GM08714 (cell line): ENCODE data around the gene SPACA1.

Source experiments
- H3K4me3 ChIP-seq: fragments of 200-500 bp; sonication (Bioruptor generic); 2 replicates; pipeline ENCODE4 v1.5.1; 2014; ENCODE audit warnings: mild to moderate bottlenecking, low read length, inconsistent platforms
- ZNF274 ChIP-seq: IDR thresholded peaks from 2 replicates; pipeline ENCODE4 v1.6.1; 2012; ENCODE audit warnings: mild to moderate bottlenecking, low read depth, low read length

Gene SPACA1

GRCh38 chr6:88050140-88050818 lies 2.6 kb downstream of the SPACA1 start:
- H3K4me3 ChIP-seq = no peak overlapping the region
- no peak for TF ChIP-seq ZNF274

DNA sequence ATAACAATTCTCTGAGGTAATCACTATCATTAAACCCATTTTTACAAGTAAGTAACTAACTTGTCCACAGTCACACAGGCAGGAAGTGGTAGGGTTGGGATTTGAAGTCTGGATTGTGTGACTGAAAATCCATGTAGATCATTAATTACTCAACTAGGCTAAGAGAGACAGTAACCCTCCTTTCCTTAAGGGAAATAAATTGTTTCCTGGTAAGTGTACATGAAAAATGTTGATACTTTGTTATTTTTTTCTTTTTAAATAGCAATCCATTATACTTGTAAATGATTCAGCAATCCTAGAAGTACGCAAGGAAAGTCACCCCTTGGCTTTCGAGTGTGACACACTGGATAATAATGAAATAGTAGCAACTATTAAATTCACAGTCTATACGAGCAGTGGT lies 11.6 kb downstream of the SPACA1 start:
- no peak for TF ChIP-seq ZNF274
- no peak overlapping the region for H3K4me3 ChIP-seq

- H3K4me3 ChIP-seq = no peak overlapping the region
- TF ChIP-seq ZNF274 = no peak
Measured at GRCh38 chr6:88062376-88062775, 14.7 kb downstream of the SPACA1 start.

GRCh38 chr6:88072462-88072861 lies 24.8 kb downstream of the SPACA1 start:
- TF ChIP-seq ZNF274 = no peak
- H3K4me3 ChIP-seq = no peak overlapping the region

DNA sequence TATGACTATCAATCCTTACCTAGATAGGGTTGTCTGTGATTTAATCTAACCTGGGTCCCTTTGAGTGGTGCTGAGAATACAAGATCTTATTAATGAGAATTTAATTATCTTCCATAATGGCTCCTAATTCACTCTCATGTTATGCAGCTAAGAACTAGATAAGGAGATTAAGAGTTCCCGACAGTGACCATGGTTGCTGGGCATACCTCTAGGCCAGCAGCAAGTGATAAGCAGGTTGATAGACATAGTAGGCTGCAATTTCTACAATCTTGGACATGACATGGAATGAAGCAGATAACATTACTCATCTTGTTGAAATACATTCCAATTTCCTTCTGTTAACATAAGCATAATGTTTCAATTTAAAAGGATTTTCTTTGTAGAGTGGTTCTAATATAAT lies 27.1 kb downstream of the SPACA1 start:
- H3K4me3 ChIP-seq = no peak overlapping the region
- TF ChIP-seq ZNF274 = no peak

GRCh38 chr6:88077305-88077704 lies 29.7 kb downstream of the SPACA1 start:
- H3K4me3 ChIP-seq = no peak overlapping the region
- TF ChIP-seq ZNF274 = no peak

- TF ChIP-seq ZNF274 = no peak
Measured at GRCh38 chr6:88086792-88087191, 39.2 kb downstream of the SPACA1 start.

DNA sequence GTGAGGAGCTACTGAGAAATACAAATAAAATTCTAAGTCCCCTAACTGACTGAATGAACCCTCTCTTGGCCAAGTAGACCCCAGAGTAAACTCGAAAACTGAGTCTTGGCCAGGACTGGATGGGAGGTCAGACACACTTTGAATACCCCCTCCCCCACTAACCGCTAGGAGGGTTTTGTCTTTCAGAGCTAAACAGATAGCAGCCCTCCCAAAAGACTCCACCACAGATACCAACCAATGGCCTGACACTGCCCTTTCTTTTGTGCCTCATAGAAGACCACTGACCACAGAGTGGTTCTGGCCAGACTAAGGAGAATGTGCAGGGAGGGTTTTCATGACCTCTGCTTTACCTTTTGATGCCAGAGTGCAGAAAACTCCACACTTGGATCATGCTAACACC lies 42.1 kb downstream of the SPACA1 start:
- no peak for TF ChIP-seq ZNF274

More at GRCh38 chr6:88086792-88087191, 39.2 kb downstream of the SPACA1 start:
- H3K4me3 ChIP-seq = no peak overlapping the region

DNA sequence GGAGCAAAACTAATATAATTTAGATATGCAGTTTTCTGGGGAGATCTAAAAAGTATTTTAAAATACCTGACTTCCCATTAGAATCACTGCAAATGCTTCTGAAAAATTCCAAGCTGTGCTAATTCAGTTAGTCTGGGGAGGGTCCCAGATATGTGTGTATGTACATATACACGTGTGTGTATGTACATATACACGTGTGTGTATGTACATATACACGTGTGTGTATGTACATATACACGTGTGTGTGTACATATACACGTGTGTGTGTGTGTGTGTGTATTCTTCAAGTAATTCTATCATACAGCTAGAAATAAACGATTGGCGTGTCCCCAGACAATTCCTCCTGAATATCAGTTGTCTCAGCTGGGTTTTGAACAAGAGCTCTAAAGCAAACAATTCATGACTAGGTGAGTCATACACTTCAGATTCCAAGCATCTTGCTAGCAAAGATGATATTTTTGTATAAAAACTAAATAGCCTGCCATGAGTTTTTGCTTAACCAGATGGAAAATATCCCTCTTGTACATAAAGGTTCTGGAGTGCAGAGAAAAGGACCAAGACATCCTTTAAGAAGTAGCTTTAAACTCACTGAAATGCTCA lies 58.2 kb downstream of the SPACA1 start:
- TF ChIP-seq ZNF274 = no peak

More for the DNA sequence above, 42.1 kb downstream of the SPACA1 start:
- H3K4me3 ChIP-seq = no peak overlapping the region

DNA sequence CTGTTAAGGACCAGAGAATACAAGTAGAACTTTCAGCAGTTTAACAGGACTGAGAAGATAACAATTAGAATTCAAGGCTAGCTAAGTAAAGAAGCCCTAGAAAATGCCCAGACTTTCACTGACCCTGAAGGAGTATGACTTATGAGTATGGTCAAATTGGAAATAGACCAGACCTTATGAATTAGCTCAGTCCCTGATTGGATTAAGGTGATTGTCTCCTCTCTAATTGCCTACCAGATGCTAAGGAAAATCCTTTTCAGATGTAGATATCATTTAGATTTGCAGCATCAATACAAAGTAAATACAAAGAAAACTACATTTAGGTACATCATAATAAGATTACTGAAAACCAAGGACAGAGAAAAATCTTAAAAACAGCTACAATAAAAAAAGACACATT lies 59.6 kb downstream of the SPACA1 start:
- no peak overlapping the region for H3K4me3 ChIP-seq
- no peak for TF ChIP-seq ZNF274

More for the DNA sequence above, 58.2 kb downstream of the SPACA1 start:
- H3K4me3 ChIP-seq = no peak overlapping the region

GRCh38 chr6:88111991-88112390 lies 64.3 kb downstream of the SPACA1 start:
- no peak for TF ChIP-seq ZNF274
- no peak overlapping the region for H3K4me3 ChIP-seq

DNA sequence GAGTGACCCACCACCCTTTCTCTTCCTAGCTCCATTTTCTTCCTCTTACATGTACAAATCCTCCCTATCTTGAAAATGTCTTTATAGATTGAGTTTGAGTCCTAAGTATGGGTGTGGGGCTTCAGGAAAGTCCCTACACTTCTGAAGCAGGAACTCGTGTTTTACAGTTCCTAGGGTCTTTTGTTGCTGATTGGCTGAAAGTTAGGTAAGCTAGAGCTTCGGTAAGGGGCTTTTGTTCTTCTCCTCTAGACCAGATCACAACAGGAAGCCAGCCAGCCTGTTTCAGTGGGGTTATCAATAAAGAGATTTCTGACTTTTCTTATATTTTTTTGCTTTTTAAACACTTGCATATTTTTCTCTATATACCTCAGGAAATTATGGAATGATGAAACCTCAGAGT lies 67.2 kb downstream of the SPACA1 start:
- TF ChIP-seq ZNF274 = no peak
- no peak overlapping the region for H3K4me3 ChIP-seq

DNA sequence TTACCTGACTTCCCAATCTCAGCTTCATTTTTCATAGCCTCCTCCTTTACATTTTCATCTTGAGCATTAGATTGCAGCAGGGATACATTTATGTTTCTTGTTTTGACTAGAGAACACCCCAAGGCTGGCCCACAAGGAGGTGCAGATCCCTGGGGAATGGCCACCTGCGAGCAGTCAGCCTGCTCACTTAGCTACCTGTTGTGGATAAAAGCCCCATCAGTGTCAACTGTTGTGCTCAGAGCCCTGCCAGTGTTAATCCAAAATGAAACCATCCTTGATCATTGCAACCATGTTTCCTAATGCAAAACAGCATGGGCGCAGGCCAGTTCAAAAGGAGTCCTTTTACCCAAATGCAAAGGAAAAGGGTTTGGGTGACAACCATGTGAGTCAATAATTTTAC lies 67.7 kb downstream of the SPACA1 start:
- TF ChIP-seq ZNF274 = no peak
- no peak overlapping the region for H3K4me3 ChIP-seq

- TF ChIP-seq ZNF274 = no peak
- H3K4me3 ChIP-seq = no peak overlapping the region
Measured at GRCh38 chr6:88116276-88116675, 68.6 kb downstream of the SPACA1 start.
